Breast epithelium (tissue), 3 donors: Measurements from ENCODE around the gene OSTC.

Experiments
- POLR2A ChIP-seq: fragments of 450-650 bp; IDR thresholded peaks from one replicate; pipeline ENCODE4 v1.6.1; 2016; ENCODE audit warnings: antibody characterized with exemption, mild to moderate bottlenecking, moderate library complexity
- TF ChIP-seq, protein P1 (sequence below), 3 donors: fragments of 450-650 bp; IDR thresholded peaks; one replicate each; pipeline ENCODE4 v1.5.1; 2016 to 2017; ENCODE audit warnings: antibody characterized with exemption in 3 of 3, mild to moderate bottlenecking in 3 of 3, moderate library complexity in 3 of 3

DNA sequence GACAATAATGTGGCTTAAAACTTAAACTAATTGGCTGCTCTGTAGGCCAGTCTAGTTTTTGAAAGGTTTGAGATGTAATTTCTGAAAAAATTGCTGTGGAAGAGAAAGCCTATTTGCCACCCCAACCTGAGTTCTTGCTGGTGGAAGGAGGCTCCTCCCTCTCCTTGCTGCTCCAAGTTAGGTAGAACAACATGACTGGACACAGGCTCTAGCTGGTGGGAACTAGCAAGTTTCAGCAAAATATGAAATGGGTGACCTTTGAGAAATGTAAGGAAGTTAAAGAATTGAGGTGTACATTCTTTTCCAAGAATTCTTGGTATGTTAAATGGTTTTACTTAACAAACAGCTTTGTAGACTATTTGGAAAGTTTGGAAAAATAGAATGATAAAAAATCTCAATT, 22.0 kb upstream of the OSTC start:
- TF ChIP-seq, protein P1, sequence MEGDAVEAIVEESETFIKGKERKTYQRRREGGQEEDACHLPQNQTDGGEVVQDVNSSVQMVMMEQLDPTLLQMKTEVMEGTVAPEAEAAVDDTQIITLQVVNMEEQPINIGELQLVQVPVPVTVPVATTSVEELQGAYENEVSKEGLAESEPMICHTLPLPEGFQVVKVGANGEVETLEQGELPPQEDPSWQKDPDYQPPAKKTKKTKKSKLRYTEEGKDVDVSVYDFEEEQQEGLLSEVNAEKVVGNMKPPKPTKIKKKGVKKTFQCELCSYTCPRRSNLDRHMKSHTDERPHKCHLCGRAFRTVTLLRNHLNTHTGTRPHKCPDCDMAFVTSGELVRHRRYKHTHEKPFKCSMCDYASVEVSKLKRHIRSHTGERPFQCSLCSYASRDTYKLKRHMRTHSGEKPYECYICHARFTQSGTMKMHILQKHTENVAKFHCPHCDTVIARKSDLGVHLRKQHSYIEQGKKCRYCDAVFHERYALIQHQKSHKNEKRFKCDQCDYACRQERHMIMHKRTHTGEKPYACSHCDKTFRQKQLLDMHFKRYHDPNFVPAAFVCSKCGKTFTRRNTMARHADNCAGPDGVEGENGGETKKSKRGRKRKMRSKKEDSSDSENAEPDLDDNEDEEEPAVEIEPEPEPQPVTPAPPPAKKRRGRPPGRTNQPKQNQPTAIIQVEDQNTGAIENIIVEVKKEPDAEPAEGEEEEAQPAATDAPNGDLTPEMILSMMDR (IDR thresholded peaks at IDR 0.05) = no peak
- no peak for TF ChIP-seq POLR2A
